NCI-H1930 (cell line): ENCODE results near the gene CDH2.

ENCODE experiments used
- DNase-seq, 2 experiments: peaks; one replicate each; lab custom pipeline; 2025; lab: John Stamatoyannopoulos, UW

CDH2 gene

GRCh38 chr18:28081516-28081915, 95.4 kb downstream of the CDH2 start:
- DNase-seq, result no peak

- no peak for DNase-seq
Observed at GRCh38 chr18:28080876-28081300, 96.0 kb downstream of the CDH2 start.

GRCh38 chr18:28079883-28080282, 97.0 kb downstream of the CDH2 start:
- DNase-seq, result no peak

GRCh38 chr18:28078849-28079248, 98.1 kb downstream of the CDH2 start:
- DNase-seq, result no peak

GRCh38 chr18:28078298-28078697, 98.6 kb downstream of the CDH2 start:
- DNase-seq, result no peak

- no peak for DNase-seq
Observed at GRCh38 chr18:28075501-28075900, 101.4 kb downstream of the CDH2 start.

GRCh38 chr18:28074076-28074475, 102.9 kb downstream of the CDH2 start:
- DNase-seq, result no peak

- DNase-seq, result no peak
Observed at GRCh38 chr18:28073658-28074057, 103.3 kb downstream of the CDH2 start.

GRCh38 chr18:28071199-28071598, 105.7 kb downstream of the CDH2 start:
- no peak for DNase-seq

- DNase-seq, result no peak
Observed at GRCh38 chr18:28068207-28068606, 108.7 kb downstream of the CDH2 start.

- no peak for DNase-seq
Observed at GRCh38 chr18:28067346-28067745, 109.6 kb downstream of the CDH2 start.

- no peak for DNase-seq
Observed at GRCh38 chr18:28065793-28066186, 111.1 kb downstream of the CDH2 start.

GRCh38 chr18:28065031-28065792, 111.7 kb downstream of the CDH2 start:
- DNase-seq, result no peak

GRCh38 chr18:28063926-28064325, 113.0 kb downstream of the CDH2 start:
- DNase-seq, result no peak

GRCh38 chr18:28063271-28063761, 113.6 kb downstream of the CDH2 start:
- no peak for DNase-seq

- no peak for DNase-seq
Observed at GRCh38 chr18:28062443-28062842, 114.5 kb downstream of the CDH2 start.

- no peak for DNase-seq
Observed at GRCh38 chr18:28059861-28060260, 117.1 kb downstream of the CDH2 start.

- no peak for DNase-seq
Observed at GRCh38 chr18:28050545-28050944, 126.4 kb downstream of the CDH2 start.

GRCh38 chr18:28048612-28049011, 128.3 kb downstream of the CDH2 start:
- DNase-seq, result no peak

- no peak for DNase-seq
Observed at GRCh38 chr18:28045880-28046279, 131.1 kb downstream of the CDH2 start.

- DNase-seq, result no peak
Observed at GRCh38 chr18:28045176-28045810, 131.6 kb downstream of the CDH2 start.

- DNase-seq, result no peak
Observed at GRCh38 chr18:28044036-28044435, 132.9 kb downstream of the CDH2 start.

GRCh38 chr18:28043631-28044030, 133.3 kb downstream of the CDH2 start:
- DNase-seq, result no peak

- no peak for DNase-seq
Observed at GRCh38 chr18:28041366-28041765, 135.6 kb downstream of the CDH2 start.
